ENCODE data around the gene KCTD10.

DNA sequence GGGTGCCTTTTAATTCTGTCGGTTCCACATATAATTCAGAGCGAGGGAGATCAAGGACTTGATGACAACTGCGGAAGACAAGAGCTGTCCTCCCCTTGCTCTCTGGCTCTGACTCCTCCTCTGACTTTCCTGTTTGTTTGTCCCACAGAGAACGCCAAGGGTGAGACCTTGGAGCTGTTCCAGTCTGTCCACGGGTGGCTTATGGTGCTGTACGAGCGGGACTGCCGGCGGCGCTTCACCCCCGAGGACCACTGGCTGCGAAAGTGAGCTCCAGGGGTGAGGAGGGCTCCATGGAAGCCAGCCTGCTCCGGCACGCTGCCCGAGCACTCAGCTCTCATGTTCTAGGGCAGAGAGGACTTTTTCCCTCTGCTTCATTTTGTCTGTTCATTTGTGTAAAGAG lies 33.1 kb upstream of the KCTD10 start:
- TF ChIP-seq, protein P1, sequence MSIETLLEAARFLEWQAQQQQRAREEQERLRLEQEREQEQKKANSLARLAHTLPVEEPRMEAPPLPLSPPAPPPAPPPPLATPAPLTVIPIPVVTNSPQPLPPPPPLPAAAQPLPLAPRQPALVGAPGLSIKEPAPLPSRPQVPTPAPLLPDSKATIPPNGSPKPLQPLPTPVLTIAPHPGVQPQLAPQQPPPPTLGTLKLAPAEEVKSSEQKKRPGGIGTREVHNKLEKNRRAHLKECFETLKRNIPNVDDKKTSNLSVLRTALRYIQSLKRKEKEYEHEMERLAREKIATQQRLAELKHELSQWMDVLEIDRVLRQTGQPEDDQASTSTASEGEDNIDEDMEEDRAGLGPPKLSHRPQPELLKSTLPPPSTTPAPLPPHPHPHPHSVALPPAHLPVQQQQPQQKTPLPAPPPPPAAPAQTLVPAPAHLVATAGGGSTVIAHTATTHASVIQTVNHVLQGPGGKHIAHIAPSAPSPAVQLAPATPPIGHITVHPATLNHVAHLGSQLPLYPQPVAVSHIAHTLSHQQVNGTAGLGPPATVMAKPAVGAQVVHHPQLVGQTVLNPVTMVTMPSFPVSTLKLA (IDR thresholded peaks at IDR 0.05), result no peak
- TF ChIP-seq RAD21 (CRISPR knock-in tag; IDR thresholded peaks at IDR 0.05), result no peak
- TF ChIP-seq, protein P2, sequence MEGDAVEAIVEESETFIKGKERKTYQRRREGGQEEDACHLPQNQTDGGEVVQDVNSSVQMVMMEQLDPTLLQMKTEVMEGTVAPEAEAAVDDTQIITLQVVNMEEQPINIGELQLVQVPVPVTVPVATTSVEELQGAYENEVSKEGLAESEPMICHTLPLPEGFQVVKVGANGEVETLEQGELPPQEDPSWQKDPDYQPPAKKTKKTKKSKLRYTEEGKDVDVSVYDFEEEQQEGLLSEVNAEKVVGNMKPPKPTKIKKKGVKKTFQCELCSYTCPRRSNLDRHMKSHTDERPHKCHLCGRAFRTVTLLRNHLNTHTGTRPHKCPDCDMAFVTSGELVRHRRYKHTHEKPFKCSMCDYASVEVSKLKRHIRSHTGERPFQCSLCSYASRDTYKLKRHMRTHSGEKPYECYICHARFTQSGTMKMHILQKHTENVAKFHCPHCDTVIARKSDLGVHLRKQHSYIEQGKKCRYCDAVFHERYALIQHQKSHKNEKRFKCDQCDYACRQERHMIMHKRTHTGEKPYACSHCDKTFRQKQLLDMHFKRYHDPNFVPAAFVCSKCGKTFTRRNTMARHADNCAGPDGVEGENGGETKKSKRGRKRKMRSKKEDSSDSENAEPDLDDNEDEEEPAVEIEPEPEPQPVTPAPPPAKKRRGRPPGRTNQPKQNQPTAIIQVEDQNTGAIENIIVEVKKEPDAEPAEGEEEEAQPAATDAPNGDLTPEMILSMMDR (CRISPR knock-in tag; IDR thresholded peaks at IDR 0.05), result no peak
- TF ChIP-seq, protein P3, sequence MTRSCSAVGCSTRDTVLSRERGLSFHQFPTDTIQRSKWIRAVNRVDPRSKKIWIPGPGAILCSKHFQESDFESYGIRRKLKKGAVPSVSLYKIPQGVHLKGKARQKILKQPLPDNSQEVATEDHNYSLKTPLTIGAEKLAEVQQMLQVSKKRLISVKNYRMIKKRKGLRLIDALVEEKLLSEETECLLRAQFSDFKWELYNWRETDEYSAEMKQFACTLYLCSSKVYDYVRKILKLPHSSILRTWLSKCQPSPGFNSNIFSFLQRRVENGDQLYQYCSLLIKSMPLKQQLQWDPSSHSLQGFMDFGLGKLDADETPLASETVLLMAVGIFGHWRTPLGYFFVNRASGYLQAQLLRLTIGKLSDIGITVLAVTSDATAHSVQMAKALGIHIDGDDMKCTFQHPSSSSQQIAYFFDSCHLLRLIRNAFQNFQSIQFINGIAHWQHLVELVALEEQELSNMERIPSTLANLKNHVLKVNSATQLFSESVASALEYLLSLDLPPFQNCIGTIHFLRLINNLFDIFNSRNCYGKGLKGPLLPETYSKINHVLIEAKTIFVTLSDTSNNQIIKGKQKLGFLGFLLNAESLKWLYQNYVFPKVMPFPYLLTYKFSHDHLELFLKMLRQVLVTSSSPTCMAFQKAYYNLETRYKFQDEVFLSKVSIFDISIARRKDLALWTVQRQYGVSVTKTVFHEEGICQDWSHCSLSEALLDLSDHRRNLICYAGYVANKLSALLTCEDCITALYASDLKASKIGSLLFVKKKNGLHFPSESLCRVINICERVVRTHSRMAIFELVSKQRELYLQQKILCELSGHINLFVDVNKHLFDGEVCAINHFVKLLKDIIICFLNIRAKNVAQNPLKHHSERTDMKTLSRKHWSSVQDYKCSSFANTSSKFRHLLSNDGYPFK (CRISPR knock-in tag; IDR thresholded peaks at IDR 0.05; ENCODE audit: borderline replicate concordance), result no peak

Data from HepG2 (cell line).